HepG2 (cell line): ENCODE results near the gene ZC3H7B. TPM values are rescaled to one million over a fixed set of nuclear protein-coding genes. Genes with fewer than 3 reads are reported as not detected.

Experiments used
- BCLAF1 ChIP-seq: fragments of 450-650 bp; IDR thresholded peaks from 2 replicates; pipeline ENCODE4 v1.6.1; 2017; ENCODE audit warnings: mild to moderate bottlenecking
- CCAR2 ChIP-seq: fragments of 200-400 bp; formaldehyde crosslinking; optimal IDR thresholded peaks from 2 replicates; pipeline ENCODE3; 2018; ENCODE audit warnings: low read depth, mild to moderate bottlenecking, low read length, moderate library complexity
- CCDC6 ChIP-seq: sonication (generic); formaldehyde crosslinking; IDR thresholded peaks from 2 replicates; pipeline ENCODE4 v1.8.1; 2022; ENCODE audit warnings: mild to moderate bottlenecking, missing genetic modification reagents, moderate library complexity
- DMAP1 ChIP-seq: IDR thresholded peaks from 2 replicates; pipeline ENCODE4 v1.6.1; 2016
- EZH2 ChIP-seq: conservative IDR thresholded peaks from 2 replicates; pipeline ENCODE4 v1.6.1; 2012; ENCODE audit warnings: mild to moderate bottlenecking, low read depth, low read length, moderate library complexity
- GATA4 ChIP-seq: sonication (generic); IDR thresholded peaks from 2 replicates; pipeline ENCODE4 v1.6.1; 2016; ENCODE audit warnings: antibody characterized with exemption, low read depth, borderline replicate concordance
- GFI1 ChIP-seq: sonication (generic); formaldehyde crosslinking; IDR thresholded peaks from 2 replicates; pipeline ENCODE4 v1.5.0; 2020; ENCODE audit warnings: missing genetic modification reagents, mild to moderate bottlenecking, borderline replicate concordance
- GPN1 ChIP-seq: sonication (generic); formaldehyde crosslinking; IDR thresholded peaks from 2 replicates; pipeline ENCODE4 v1.5.1; 2020; ENCODE audit warnings: missing genetic modification reagents, borderline replicate concordance
- GZF1 ChIP-seq: sonication (generic); formaldehyde crosslinking; IDR thresholded peaks from 2 replicates; pipeline ENCODE4 v1.5.1; 2020; ENCODE audit warnings: mild to moderate bottlenecking, missing genetic modification reagents
- HMGXB4 ChIP-seq, 2 experiments: sonication (generic) in 1 of 2; formaldehyde crosslinking in 1 of 2; IDR thresholded peaks; 2 replicates each; pipeline versions ENCODE4 v1.4.0 to v1.6.1; 2018 to 2020; ENCODE audit warnings: missing genetic modification reagents in 2 of 2, borderline replicate concordance in 1 of 2, low read depth in 1 of 2, mild to moderate bottlenecking in 1 of 2, missing biosample characterization in 1 of 2
- KAT2B ChIP-seq: fragments of 150-350 bp; IDR thresholded peaks from 2 replicates; pipeline ENCODE4 v1.6.1; 2014; ENCODE audit warnings: low read depth, low read length, borderline replicate concordance
- KLF6 ChIP-seq: IDR thresholded peaks from 2 replicates; pipeline ENCODE4 v1.8.0; 2016; ENCODE audit warnings: missing biosample characterization, missing genetic modification reagents
- MBNL3 ChIP-seq: fragments of 250-450 bp; sonication (Bioruptor Pico); conservative IDR thresholded peaks from 2 replicates; pipeline ENCODE4 v1.8.0; 2022; ENCODE audit warnings: mild to moderate bottlenecking, inconsistent platforms
- NFIB ChIP-seq: sonication (generic); formaldehyde crosslinking; IDR thresholded peaks from 2 replicates; pipeline ENCODE4 v1.9.0; 2021; ENCODE audit warnings: missing genetic modification reagents, mild to moderate bottlenecking, borderline replicate concordance
- NFKBIZ ChIP-seq: IDR thresholded peaks from 2 replicates; pipeline ENCODE4 v1.6.1; 2018; ENCODE audit warnings: missing genetic modification reagents, missing compliant biosample characterization
- PHF21A ChIP-seq: sonication (generic); formaldehyde crosslinking; IDR thresholded peaks from 2 replicates; pipeline ENCODE4 v1.5.0; 2020; ENCODE audit warnings: mild to moderate bottlenecking, missing genetic modification reagents
- SATB2 ChIP-seq: sonication (generic); formaldehyde crosslinking; IDR thresholded peaks from 2 replicates; pipeline ENCODE4 v1.5.0; 2020; ENCODE audit warnings: missing genetic modification reagents
- TEAD2 ChIP-seq: sonication (generic); formaldehyde crosslinking; IDR thresholded peaks from 2 replicates; pipeline ENCODE4 v1.9.0; 2021; ENCODE audit warnings: missing genetic modification reagents
- ZFX ChIP-seq: sonication (generic); formaldehyde crosslinking; IDR thresholded peaks from 2 replicates; pipeline ENCODE4 v1.4.0; 2020; ENCODE audit warnings: mild to moderate bottlenecking, low read depth, missing genetic modification reagents, moderate library complexity
- polyA plus RNA-seq, 8 experiments: library from polyadenylated mRNA; depleted of rRNA in 3 of 8; stranded (reverse) in 7 of 8; unstranded in 1 of 8; fragments of >200 nt; fragmentation: Illumina TruSeq in 4 of 8; extraction: Trizol in 4 of 8; gene quantifications; 2 replicates each; pipeline versions ENCODE4 v1.2.1 to v1.2.3, GENCODE V29; 2011 to 2016; ENCODE audit warnings: low read depth in 4 of 8, missing spikeins in 1 of 8, mixed read lengths in 1 of 8; ENCODE audit not compliant: insufficient read depth in 1 of 8
- total RNA-seq, 5 experiments: library from RNA; depleted of rRNA; stranded (reverse); fragments of >200 nt; fragmentation: Illumina TruSeq; extraction: Trizol; gene quantifications; 2 replicates each; pipeline ENCODE4 v1.2.3, GENCODE V29; 2016; ENCODE audit warnings: low read depth in 1 of 5
- TF ChIP-seq, protein P1 (sequence below): sonication (generic); formaldehyde crosslinking; IDR thresholded peaks from 2 replicates; pipeline ENCODE4 v1.8.0; 2022; ENCODE audit warnings: missing genetic modification reagents, low read depth, mild to moderate bottlenecking, borderline replicate concordance
- TF ChIP-seq, protein P2 (sequence below): sonication (generic); formaldehyde crosslinking; IDR thresholded peaks from 2 replicates; pipeline ENCODE4 v1.5.0; 2020; ENCODE audit warnings: missing genetic modification reagents
- TF ChIP-seq, protein P3 (sequence below): sonication (generic); formaldehyde crosslinking; IDR thresholded peaks from 2 replicates; pipeline ENCODE4 v1.4.0; 2020; ENCODE audit warnings: missing genetic modification reagents
- TF ChIP-seq, protein P4 (sequence below): sonication (generic); formaldehyde crosslinking; IDR thresholded peaks from 2 replicates; pipeline ENCODE4 v1.4.0; 2020; ENCODE audit warnings: mild to moderate bottlenecking, missing genetic modification reagents

The ZC3H7B gene
- total and polyA plus RNA-seq, 2 of the 13 experiments (the other 11 are each of a cell fraction or from before 2014, with no cell fraction given) = 26.4 to 37.2 TPM

DNA sequence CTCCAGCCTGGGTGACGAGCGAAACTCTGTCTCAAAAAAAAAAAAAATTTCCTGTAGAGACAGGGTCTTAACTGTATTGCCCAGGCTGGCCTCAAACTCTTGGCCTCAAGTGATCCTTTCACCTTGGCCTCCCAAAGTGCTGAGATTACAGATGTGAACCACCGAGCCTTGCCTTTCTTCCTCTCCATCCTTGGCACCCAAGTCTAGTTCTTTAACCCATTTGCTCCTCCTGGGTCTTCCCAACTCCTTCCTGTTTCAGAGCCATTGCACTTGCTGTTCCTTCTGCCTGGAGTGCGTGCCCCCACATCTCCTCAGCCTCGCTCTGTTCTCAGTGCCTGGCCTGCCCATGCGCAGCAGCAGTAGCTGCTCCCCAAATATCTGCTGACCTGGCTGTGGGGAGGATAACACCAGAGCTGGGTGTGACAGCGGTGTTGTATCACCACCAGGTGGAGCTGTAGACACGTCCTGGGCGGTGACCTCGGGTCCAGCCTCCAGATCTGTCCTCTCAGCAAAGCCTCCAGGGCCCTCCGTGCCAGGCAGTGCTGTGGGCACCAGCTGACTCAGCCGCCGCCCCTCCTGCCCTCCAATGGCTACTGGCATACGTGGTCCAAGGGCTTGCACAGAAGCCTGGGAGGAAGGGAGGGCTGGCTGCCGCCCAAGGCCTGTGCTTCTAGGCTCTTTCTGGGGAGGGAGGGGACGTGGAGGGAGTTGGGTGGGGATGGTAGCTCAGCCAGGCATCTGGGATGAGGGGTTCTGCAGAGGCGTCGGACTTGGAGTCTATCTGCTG is 102.4 kb downstream of the ZC3H7B start (continued):
- TF ChIP-seq EZH2 (no peak), GZF1 (CRISPR knock-in tag) (no peak), GATA4 (no peak), PHF21A (CRISPR knock-in tag) (no peak), KAT2B (no peak), NFIB (no peak), TEAD2 (no peak), BCLAF1 (no peak), DMAP1 (CRISPR knock-in tag) (no peak), HMGXB4 (CRISPR knock-in tag; IDR thresholded peaks at IDR 0.05; ENCODE audit: borderline replicate concordance in 1 of 2, low read depth in 1 of 2) (peak; percentile 67 to 87; a peak in 3 of 4 replicates), GPN1 (peak; percentile 72; the same call in 1 of the 2 replicates), ZFX (peak; percentile 50; the same call in 1 of the 2 replicates), NFKBIZ (CRISPR knock-in tag) (no peak), CCAR2 (no peak), MBNL3 (no peak), SATB2 (CRISPR knock-in tag) (no peak), CCDC6 (CRISPR knock-in tag) (no peak), GFI1 (0 out of 2 replicates have a peak, but pooled peaks have one; percentile 20), KLF6 (CRISPR knock-in tag) (no peak)
- TF ChIP-seq, protein P1, sequence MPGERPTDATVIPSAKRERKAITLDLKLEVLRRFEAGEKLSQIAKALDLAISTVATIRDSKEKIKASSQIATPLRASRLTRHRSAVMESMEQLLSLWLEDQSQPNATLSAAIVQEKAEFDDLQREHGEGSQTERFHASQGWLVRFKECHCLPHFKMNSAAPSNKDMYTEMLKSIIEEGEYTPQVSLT (CRISPR knock-in tag) = no peak
- TF ChIP-seq, protein P2, sequence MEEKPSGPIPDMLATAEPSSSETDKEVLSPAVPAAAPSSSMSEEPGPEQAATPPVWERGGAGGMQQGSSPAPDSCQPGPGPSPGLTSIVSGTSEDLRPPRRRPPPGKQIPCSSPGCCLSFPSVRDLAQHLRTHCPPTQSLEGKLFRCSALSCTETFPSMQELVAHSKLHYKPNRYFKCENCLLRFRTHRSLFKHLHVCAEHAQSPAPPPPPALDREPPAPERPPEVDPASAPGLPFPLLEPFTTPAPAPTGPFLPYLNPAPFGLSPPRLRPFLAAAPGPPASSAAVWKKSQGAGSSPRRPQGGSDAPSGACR = no peak
- TF ChIP-seq, protein P3, sequence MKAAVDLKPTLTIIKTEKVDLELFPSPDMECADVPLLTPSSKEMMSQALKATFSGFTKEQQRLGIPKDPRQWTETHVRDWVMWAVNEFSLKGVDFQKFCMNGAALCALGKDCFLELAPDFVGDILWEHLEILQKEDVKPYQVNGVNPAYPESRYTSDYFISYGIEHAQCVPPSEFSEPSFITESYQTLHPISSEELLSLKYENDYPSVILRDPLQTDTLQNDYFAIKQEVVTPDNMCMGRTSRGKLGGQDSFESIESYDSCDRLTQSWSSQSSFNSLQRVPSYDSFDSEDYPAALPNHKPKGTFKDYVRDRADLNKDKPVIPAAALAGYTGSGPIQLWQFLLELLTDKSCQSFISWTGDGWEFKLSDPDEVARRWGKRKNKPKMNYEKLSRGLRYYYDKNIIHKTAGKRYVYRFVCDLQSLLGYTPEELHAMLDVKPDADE (CRISPR knock-in tag) = no peak
- TF ChIP-seq, protein P4, sequence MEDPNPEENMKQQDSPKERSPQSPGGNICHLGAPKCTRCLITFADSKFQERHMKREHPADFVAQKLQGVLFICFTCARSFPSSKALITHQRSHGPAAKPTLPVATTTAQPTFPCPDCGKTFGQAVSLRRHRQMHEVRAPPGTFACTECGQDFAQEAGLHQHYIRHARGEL (CRISPR knock-in tag) = no peak
